Measurements from ENCODE around the gene VWDE.

GRCh38 chr7:12436126-12436525 is 32.5 kb upstream of the VWDE start:
- TF ChIP-seq CTCF (conservative IDR thresholded peaks at IDR 0.05) (no peak), ZFX (IDR thresholded peaks at IDR 0.05) (no peak)
